CD8-positive, alpha-beta memory T cell (primary cell): Measurements from ENCODE around the gene STARD7. TPM values are rescaled to one million over a fixed set of nuclear protein-coding genes. Genes with fewer than 3 reads are reported as not detected.

Experiments
- CTCF ChIA-PET: fragments of 350-600 bp; sonication (Branson Sonifier 250); formaldehyde crosslinking; loops from one replicate; lab custom pipeline; 2021; ENCODE audit warnings: antibody characterized with exemption; lab: Charles Lee
- POLR2A ChIA-PET: fragments of 350-600 bp; sonication (Branson Sonifier 250); formaldehyde crosslinking; loops from one replicate; lab custom pipeline; 2021; ENCODE audit warnings: antibody characterized with exemption; lab: Charles Lee
- DNase-seq, 5 donors: peaks; one replicate each; pipeline versions ENCODE4 v3.0.0 to v3.0.0-alpha.2; 2020 to 2022; ENCODE audit warnings: mixed read lengths in 1 of 5
- H3K27ac ChIP-seq: one replicate; pipeline ENCODE4 v1.7.0; 2013; ENCODE audit warnings: low read depth, mild to moderate bottlenecking, low read length, moderate library complexity
- H3K27me3 ChIP-seq: 2 replicates; pipeline ENCODE4 v1.7.0; 2013; ENCODE audit warnings: low read length, mild to moderate bottlenecking; ENCODE audit not compliant: insufficient read depth, poor library complexity, severe bottlenecking
- H3K36me3 ChIP-seq: 2 replicates; pipeline ENCODE4 v1.7.0; 2013; ENCODE audit warnings: mild to moderate bottlenecking, low read length, moderate library complexity; ENCODE audit not compliant: insufficient read depth
- H3K4me1 ChIP-seq: 2 replicates; pipeline ENCODE4 v1.7.0; 2013; ENCODE audit warnings: mild to moderate bottlenecking, low read length, moderate library complexity; ENCODE audit not compliant: insufficient read depth
- H3K4me3 ChIP-seq: 2 replicates; pipeline ENCODE4 v1.7.0; 2013; ENCODE audit warnings: mild to moderate bottlenecking, low read length
- H3K9me3 ChIP-seq: 2 replicates; pipeline ENCODE4 v1.7.0; 2013; ENCODE audit warnings: mild to moderate bottlenecking, low read length
- H3K27ac Mint-ChIP-seq, 8 donors: one replicate each; pipeline ENCODE4 v1.8.0; 2020 to 2021; ENCODE audit warnings: mixed read lengths in 8 of 8, mild to moderate bottlenecking in 6 of 8, inconsistent platforms in 3 of 8, moderate library complexity in 3 of 8
- H3K27me3 Mint-ChIP-seq, 2 donors: one replicate each; pipeline ENCODE4 v1.8.0; 2020 to 2021; ENCODE audit warnings: mixed read lengths in 2 of 2, mild to moderate bottlenecking in 1 of 2, moderate library complexity in 1 of 2
- H3K36me3 Mint-ChIP-seq, 3 donors: one replicate each; pipeline ENCODE4 v1.8.0; 2020 to 2021; ENCODE audit warnings: mixed read lengths in 3 of 3, inconsistent platforms in 1 of 3, mild to moderate bottlenecking in 1 of 3
- H3K4me1 Mint-ChIP-seq, 3 donors: one replicate each; pipeline ENCODE4 v1.8.0; 2020 to 2021; ENCODE audit warnings: mixed read lengths in 3 of 3, inconsistent platforms in 1 of 3, mild to moderate bottlenecking in 1 of 3
- H3K4me3 Mint-ChIP-seq, 7 donors: one replicate each; pipeline ENCODE4 v1.8.0; 2020 to 2021; ENCODE audit warnings: mixed read lengths in 7 of 7, mild to moderate bottlenecking in 6 of 7, moderate library complexity in 4 of 7, inconsistent platforms in 2 of 7
- H3K9me3 Mint-ChIP-seq, 5 donors: one replicate each; pipeline ENCODE4 v1.8.0; 2020 to 2022; ENCODE audit warnings: mixed read lengths in 5 of 5, mild to moderate bottlenecking in 3 of 5, moderate library complexity in 2 of 5, inconsistent platforms in 1 of 5
- polyA plus RNA-seq: library from polyadenylated mRNA; unstranded; fragments of 300-500 nt; fragmentation: Illumina TruSeq; gene quantifications from one replicate; pipeline ENCODE4 v1.2.3, GENCODE V29; 2021
- total RNA-seq, 2 experiments: library from RNA; stranded (reverse); gene quantifications; one replicate each; pipeline ENCODE4 v1.2.3, GENCODE V29; 2021

Gene STARD7
- total and polyA plus RNA-seq, 3 experiments from 2014 or later, result 147 to 256 (median 255) TPM

- no peak overlapping the region for H3K4me3 ChIP-seq
- ChIA-PET POLR2A (interaction anchor here (1.2 kb wide), 1 partner anchor 13 kb away, joined by 3 read pairs; no protein-coding TSS in a partner anchor), CTCF (interaction anchor here (0.7 to 4.7 kb wide), 6 partner anchors 8 to 158 kb away, joined by 3 to 26 read pairs (median 4); no protein-coding TSS in a partner anchor)
- peaks cover 0 to 1% (median 0%) of the 10 kb centered on the region in 5 donors for H3K9me3 Mint-ChIP-seq
- H3K4me3 Mint-ChIP-seq, result peak overlapping the region in 1 of 7 donors; percentile 62
- no peaks in the 10 kb centered on the region for H3K36me3 ChIP-seq
- DNase-seq, result peak in 1 of 5 donors; percentile 46
- peaks cover 0 to 3% of the 10 kb centered on the region in 2 donors for H3K27me3 Mint-ChIP-seq
- H3K4me1 ChIP-seq, result peaks cover 49% of the 10 kb centered on the region
- peaks cover 43 to 87% (median 51%) of the 10 kb centered on the region in 3 donors for H3K4me1 Mint-ChIP-seq
- no peaks in the 10 kb centered on the region for H3K36me3 Mint-ChIP-seq
- H3K27ac ChIP-seq, result no peak overlapping the region
- H3K27ac Mint-ChIP-seq, result peak overlapping the region; percentile 34 to 100 (median 98)
- H3K27me3 ChIP-seq, result no peaks in the 10 kb centered on the region
- H3K9me3 ChIP-seq, result no peaks in the 10 kb centered on the region
Measured at GRCh38 chr2:96150791-96151594, 57.6 kb downstream of the STARD7 start.

- no peaks in the 10 kb centered on the region for H3K36me3 Mint-ChIP-seq
- no peak overlapping the region for H3K4me3 Mint-ChIP-seq
- ChIA-PET POLR2A (interaction anchor here (1.0 to 2.2 kb wide), 2 partner anchors 12 to 13 kb away, joined by 3 to 8 read pairs; partner anchors contain the start of gene ASTL), CTCF (interaction anchor here (1.0 to 4.7 kb wide), 4 partner anchors 8 to 157 kb away, joined by 3 to 26 read pairs (median 3); no protein-coding TSS in a partner anchor)
- H3K27me3 Mint-ChIP-seq, result peaks cover 0 to 7% of the 10 kb centered on the region in 2 donors
- H3K4me1 Mint-ChIP-seq, result peaks cover 44 to 83% (median 55%) of the 10 kb centered on the region in 3 donors
- peak overlapping the region in 7 of 8 donors; percentile 64 to 100 (median 99) for H3K27ac Mint-ChIP-seq
- Histone ChIP-seq H3K36me3 (no peaks in the 10 kb centered on the region), H3K9me3 (no peaks in the 10 kb centered on the region), H3K4me1 (peaks cover 51% of the 10 kb centered on the region), H3K27ac (no peak overlapping the region), H3K27me3 (no peaks in the 10 kb centered on the region), H3K4me3 (no peak overlapping the region)
- H3K9me3 Mint-ChIP-seq, result peaks cover 0 to 1% (median 0%) of the 10 kb centered on the region in 5 donors
- peak in 1 of 5 donors; percentile 39 for DNase-seq
Measured at GRCh38 chr2:96150007-96150640, 58.5 kb downstream of the STARD7 start.

DNA sequence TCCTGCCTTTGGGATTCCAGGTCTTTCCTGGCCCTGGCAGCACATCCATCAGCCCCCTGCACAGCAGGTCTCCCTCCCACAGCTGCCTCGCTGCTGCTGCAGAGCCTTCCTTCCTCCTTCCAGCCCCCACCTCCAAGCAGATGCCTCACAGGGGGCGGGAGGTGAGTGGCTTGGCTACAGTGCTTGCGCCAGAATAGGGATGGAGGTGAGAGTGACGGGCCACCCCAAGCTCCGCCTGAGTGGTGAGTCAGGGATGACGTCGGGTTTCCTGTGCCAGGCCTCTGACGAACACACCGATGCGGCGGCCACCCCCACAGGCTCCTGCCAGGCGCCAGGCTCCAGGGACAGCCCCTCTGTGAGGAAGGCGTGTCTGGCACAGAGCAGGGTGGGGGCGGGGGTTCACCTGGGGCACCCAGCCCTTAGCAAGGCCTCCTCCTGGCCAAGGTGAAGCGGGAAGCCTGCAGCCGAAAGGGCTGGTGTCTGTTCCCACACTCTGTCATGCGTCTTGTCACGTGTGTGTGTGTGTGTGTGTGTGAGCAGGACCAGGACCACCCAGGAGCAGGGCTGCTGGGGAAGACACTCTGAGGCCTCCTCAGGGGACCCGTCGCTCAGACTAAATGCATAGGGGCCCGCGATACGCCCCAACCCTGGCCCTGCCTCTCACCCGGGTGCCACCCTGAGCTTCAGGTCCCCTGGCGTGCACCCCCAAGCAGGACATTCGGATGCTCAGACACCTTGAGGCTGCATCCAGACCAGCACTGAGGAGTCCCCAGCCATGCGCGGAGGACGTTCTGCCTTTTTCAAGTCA, 60.0 kb downstream of the STARD7 start:
- Histone ChIP-seq H3K4me1 (peaks cover 53% of the 10 kb centered on the region), H3K36me3 (peaks cover 10% of the 10 kb centered on the region), H3K9me3 (no peaks in the 10 kb centered on the region), H3K27me3 (no peaks in the 10 kb centered on the region), H3K4me3 (peak overlapping the region; percentile 56), H3K27ac (peak overlapping the region; percentile 62)
- peak overlapping the region; percentile 93 to 100 (median 98) for H3K27ac Mint-ChIP-seq
- peak overlapping the region; percentile 65 to 97 (median 83) for H3K4me3 Mint-ChIP-seq
- peaks cover 0 to 4% (median 0%) of the 10 kb centered on the region in 5 donors for H3K9me3 Mint-ChIP-seq
- H3K27me3 Mint-ChIP-seq, result peaks cover 0 to 13% of the 10 kb centered on the region in 2 donors
- CTCF ChIA-PET, result interaction anchor here (0.6 to 14.6 kb wide), 6 partner anchors 10 to 710 kb away, joined by 3 to 385 read pairs (median 4); partner anchors contain the start of gene ASTL
- H3K4me1 Mint-ChIP-seq, result peaks cover 54 to 75% (median 55%) of the 10 kb centered on the region in 3 donors
- peak; percentile 97 to 99 (median 98) for DNase-seq
- POLR2A ChIA-PET, result interaction anchor here (0.6 to 7.5 kb wide), 6 partner anchors 10 to 31 kb away, joined by 3 to 78 read pairs (median 6); partner anchors contain the start of gene ASTL
- H3K36me3 Mint-ChIP-seq, result peaks cover 4 to 12% (median 6%) of the 10 kb centered on the region in 3 donors

GRCh38 chr2:96147593-96148201, 60.9 kb downstream of the STARD7 start:
- ChIA-PET CTCF (interaction anchor here (0.9 to 14.6 kb wide), 8 partner anchors 9 to 711 kb away, joined by 3 to 385 read pairs (median 9); partner anchors contain the start of genes ADRA2B and ASTL), POLR2A (interaction anchor here (1.0 to 7.5 kb wide), 5 partner anchors 9 to 30 kb away, joined by 3 to 78 read pairs (median 8); partner anchors contain the start of gene ASTL)
- peaks cover 0 to 13% of the 10 kb centered on the region in 2 donors for H3K27me3 Mint-ChIP-seq
- Histone ChIP-seq H3K4me1 (peaks cover 62% of the 10 kb centered on the region), H3K27ac (peak overlapping the region; percentile 62), H3K9me3 (no peaks in the 10 kb centered on the region), H3K36me3 (peaks cover 17% of the 10 kb centered on the region), H3K4me3 (peak overlapping the region; percentile 89), H3K27me3 (no peaks in the 10 kb centered on the region)
- H3K27ac Mint-ChIP-seq, result peak overlapping the region; percentile 93 to 100 (median 98)
- peaks cover 8 to 21% (median 10%) of the 10 kb centered on the region in 3 donors for H3K36me3 Mint-ChIP-seq
- H3K4me1 Mint-ChIP-seq, result peaks cover 61 to 74% (median 62%) of the 10 kb centered on the region in 3 donors
- H3K9me3 Mint-ChIP-seq, result peaks cover 0 to 4% (median 0%) of the 10 kb centered on the region in 5 donors
- H3K4me3 Mint-ChIP-seq, result peak overlapping the region; percentile 16 to 99 (median 87)
- DNase-seq, result peak in 1 of 5 donors; percentile 52

GRCh38 chr2:96146881-96147592, 61.6 kb downstream of the STARD7 start:
- POLR2A ChIA-PET, result interaction anchor here (0.8 to 7.5 kb wide), 5 partner anchors 11 to 447 kb away, joined by 3 to 78 read pairs (median 8); partner anchors contain the start of gene STARD7
- Mint-ChIP-seq H3K4me3 (peak overlapping the region; percentile 84 to 99 (median 88)), H3K27me3 (peaks cover 0 to 15% of the 10 kb centered on the region in 2 donors), H3K4me1 (peaks cover 67 to 76% (median 67%) of the 10 kb centered on the region in 3 donors), H3K36me3 (peaks cover 8 to 27% (median 10%) of the 10 kb centered on the region in 3 donors), H3K27ac (peak overlapping the region; percentile 93 to 100 (median 98)), H3K9me3 (peaks cover 0 to 4% (median 0%) of the 10 kb centered on the region in 5 donors)
- H3K27me3 ChIP-seq, result no peaks in the 10 kb centered on the region
- peaks cover 17% of the 10 kb centered on the region for H3K36me3 ChIP-seq
- no peaks in the 10 kb centered on the region for H3K9me3 ChIP-seq
- peaks cover 67% of the 10 kb centered on the region for H3K4me1 ChIP-seq
- H3K4me3 ChIP-seq, result peak overlapping the region; percentile 89
- CTCF ChIA-PET, result interaction anchor here (1.3 to 14.6 kb wide), 6 partner anchors 9 to 30 kb away, joined by 5 to 385 read pairs (median 15); partner anchors contain the start of genes ADRA2B and ASTL
- H3K27ac ChIP-seq, result peak overlapping the region; percentile 95
- DNase-seq, result peak in 2 of 5 donors; percentile 40 to 59
